Fibroblast of mammary gland (primary cell): ENCODE data around the gene MATN3.
"Not testable (repeated sequence)": the region's sequence is repeated elsewhere in the genome, so short reads cannot be mapped to it uniquely, and the experiment has no call there.

Experiments used
- DNase-seq: peaks from one replicate; pipeline ENCODE4 v3.0.0-alpha.2; 2010; ENCODE audit warnings: low read depth
- H3K4me3 ChIP-seq: 2 replicates; pipeline ENCODE4 v1.5.1; 2011; ENCODE audit warnings: low read depth, mild to moderate bottlenecking, low read length, moderate library complexity; ENCODE audit not compliant: control insufficient read depth
- CTCF ChIP-seq: conservative IDR thresholded peaks from 2 replicates; pipeline ENCODE4 v1.5.1; 2011; ENCODE audit warnings: low read depth, low read length, inconsistent platforms; ENCODE audit not compliant: control insufficient read depth, insufficient read depth

Gene MATN3

GRCh38 chr2:20049637-20050036 is 37.2 kb upstream of the MATN3 start:
- peak; percentile 55 for DNase-seq
- H3K4me3 ChIP-seq = peak overlapping the region; percentile 81
- TF ChIP-seq CTCF = no peak

- peak overlapping the region; percentile 81 for H3K4me3 ChIP-seq
Measured at GRCh38 chr2:20048488-20049448, 36.3 kb upstream of the MATN3 start.

GRCh38 chr2:20045712-20046292 is 33.3 kb upstream of the MATN3 start:
- not testable (repeated sequence) for DNase-seq, H3K4me3 ChIP-seq

More at GRCh38 chr2:20048488-20049448, 36.3 kb upstream of the MATN3 start:
- no peak for DNase-seq
- no peak for TF ChIP-seq CTCF

GRCh38 chr2:20044778-20045177 is 32.3 kb upstream of the MATN3 start:
- TF ChIP-seq CTCF = no peak
- no peak for DNase-seq
- no peak overlapping the region for H3K4me3 ChIP-seq

GRCh38 chr2:20042531-20042930 is 30.1 kb upstream of the MATN3 start:
- no peak for TF ChIP-seq CTCF
- no peak overlapping the region for H3K4me3 ChIP-seq
- peak; percentile 50 for DNase-seq

- peak; percentile 64 for DNase-seq
- H3K4me3 ChIP-seq = no peak overlapping the region
Measured at GRCh38 chr2:20040489-20041172, 28.2 kb upstream of the MATN3 start.

More at GRCh38 chr2:20040489-20041172, 28.2 kb upstream of the MATN3 start:
- TF ChIP-seq CTCF = no peak
